ENCODE measurements around the gene CDKN3.
"Not testable (repeated sequence)": the region's sequence is repeated elsewhere in the genome, so short reads cannot be mapped to it uniquely, and the experiment has no call there.

Gene CDKN3

GRCh38 chr14:54456820-54457608, 60.2 kb downstream of the CDKN3 start:
- not testable (repeated sequence) for DNase-seq

GRCh38 chr14:54457609-54457996, 60.8 kb downstream of the CDKN3 start:
- no peak for DNase-seq

- DNase-seq: not testable (repeated sequence)
Measured at GRCh38 chr14:54458536-54458935, 61.7 kb downstream of the CDKN3 start.

GRCh38 chr14:54459106-54459505, 62.3 kb downstream of the CDKN3 start:
- DNase-seq: no peak

- DNase-seq: no peak
Measured at GRCh38 chr14:54462048-54462447, 65.2 kb downstream of the CDKN3 start.

DNA sequence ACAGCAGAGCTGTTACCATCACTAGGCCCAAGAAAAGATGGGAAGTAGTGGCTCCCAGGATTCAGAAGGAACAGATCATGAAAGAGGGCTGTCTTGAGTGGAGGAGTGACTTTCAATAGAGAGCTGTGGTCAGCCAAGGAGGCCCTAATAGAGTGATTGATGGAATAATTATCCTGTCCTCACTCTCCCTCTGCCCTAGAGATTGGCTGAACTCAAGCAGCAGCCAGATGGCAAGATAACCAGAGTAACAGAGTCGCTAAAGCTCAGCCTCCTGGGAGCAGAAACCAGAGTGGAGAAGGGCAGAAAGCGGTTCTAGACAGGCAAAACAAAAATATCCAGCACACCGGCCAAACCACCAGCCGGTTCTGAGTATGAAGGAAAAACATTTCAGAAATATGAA, 68.8 kb downstream of the CDKN3 start:
- DNase-seq: no peak

- DNase-seq: no peak
Measured at GRCh38 chr14:54467280-54467679, 70.5 kb downstream of the CDKN3 start.
